Right renal cortex interstitium (tissue), 3 donors: Measurements from ENCODE around the gene TRIM71. TPM values are rescaled to one million over a fixed set of nuclear protein-coding genes. Genes with fewer than 3 reads are reported as not detected.
"Not testable (repeated sequence)": the region's sequence is repeated elsewhere in the genome, so short reads cannot be mapped to it uniquely, and the experiment has no call there.

Experiments
- DNase-seq, 3 donors: peaks; one replicate each; pipeline ENCODE4 v3.0.0-alpha.2; 2013; ENCODE audit warnings: low read depth in 3 of 3, low spot score in 2 of 3
- polyA plus RNA-seq, 3 donors: library from polyadenylated mRNA; unstranded; fragments of 120-200 nt; gene quantifications; one replicate each; pipeline ENCODE4 v1.2.1, GENCODE V29; 2013; ENCODE audit not compliant: insufficient read length in 3 of 3

TRIM71 gene
- 1 to 10 TPM; 6.0 to 7.4 (median 7.3) TPM for polyA plus RNA-seq

DNA sequence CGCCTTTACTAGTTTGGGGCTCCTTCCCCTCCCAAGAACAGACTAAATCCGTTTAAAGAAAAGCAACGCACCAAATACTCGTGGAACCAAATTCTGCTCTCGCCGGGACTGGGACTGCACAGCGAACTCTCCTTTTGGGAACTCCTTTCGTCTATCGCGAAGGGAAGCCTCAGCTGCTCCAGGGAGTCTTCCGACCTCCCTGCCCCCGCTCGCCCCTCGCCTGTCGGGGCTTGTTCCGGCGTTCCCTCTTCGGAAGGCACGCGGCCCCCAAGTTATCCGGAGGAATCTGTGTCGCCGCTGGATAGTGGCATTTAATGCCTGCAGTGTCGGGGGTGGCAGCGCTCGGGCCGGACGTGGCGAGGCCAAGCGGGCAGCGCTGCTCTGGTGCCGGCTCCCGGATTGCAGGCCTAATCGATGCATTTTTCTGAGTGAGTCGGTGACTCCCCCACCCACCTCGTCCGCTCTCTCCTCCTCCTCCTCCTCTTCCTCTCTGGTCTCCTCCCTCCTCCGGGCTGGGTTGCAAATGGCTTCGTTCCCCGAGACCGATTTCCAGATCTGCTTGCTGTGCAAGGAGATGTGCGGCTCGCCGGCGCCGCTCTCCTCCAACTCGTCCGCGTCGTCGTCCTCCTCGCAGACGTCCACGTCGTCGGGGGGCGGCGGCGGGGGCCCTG is at the start of gene TRIM71:
Gene TRIM71 (plus strand): TSS at position 440 of the 671 bp plus-strand sequence. CDS start 84 bp downstream, at position 524.
- DNase-seq, result no peak

DNA sequence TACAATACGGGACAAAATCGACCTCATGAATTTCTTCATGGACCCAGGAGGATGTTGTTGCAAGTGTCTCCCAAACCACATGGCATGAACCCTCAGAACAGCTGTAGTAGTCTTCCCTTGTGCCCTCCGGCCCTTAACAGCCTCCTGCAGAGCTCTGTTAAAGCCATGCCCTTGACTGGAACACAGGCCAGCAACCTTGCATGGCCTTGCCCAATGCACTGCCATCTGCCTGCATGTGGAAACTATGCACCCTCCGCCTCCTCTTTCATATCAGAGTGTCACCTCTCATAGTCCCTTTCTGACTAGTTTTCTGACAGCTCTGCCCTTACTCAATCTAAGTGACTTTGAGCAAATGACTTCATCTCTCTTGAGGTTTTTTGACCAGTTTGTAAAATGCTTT is 39.4 kb upstream of the TRIM71 start:
- no peak for DNase-seq

DNA sequence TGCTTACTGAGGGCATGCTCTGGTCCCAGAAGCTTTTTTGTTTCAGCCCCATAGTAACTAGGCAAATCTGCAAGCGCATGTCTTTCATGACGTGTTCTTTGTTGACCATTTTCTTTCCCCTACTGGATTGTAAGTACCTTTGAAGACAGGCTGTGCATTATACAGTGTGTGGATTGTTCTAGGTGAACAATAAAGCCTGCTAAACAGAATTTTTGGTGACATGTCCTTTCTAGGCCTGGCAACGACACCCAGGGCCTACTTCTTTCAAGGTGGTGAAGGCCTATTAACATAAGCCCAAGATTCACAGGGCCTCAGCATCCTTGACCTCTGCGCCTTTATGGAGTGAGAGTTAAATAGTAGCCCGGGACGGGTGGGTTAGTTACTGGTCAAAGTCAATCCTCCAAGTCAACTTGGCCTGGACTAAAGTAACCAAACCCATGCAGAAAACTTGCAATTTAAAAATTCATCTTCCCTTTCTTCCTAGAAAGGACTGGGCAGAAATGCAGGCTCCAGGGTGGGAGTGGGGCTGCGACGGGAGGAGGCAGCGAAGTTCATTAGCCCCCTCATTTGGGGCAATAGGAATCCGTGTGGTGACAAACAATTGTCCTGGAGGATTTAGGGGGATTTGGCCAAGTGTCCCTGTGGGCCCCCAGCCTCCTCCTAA is 37.6 kb upstream of the TRIM71 start:
- no peak for DNase-seq

DNA sequence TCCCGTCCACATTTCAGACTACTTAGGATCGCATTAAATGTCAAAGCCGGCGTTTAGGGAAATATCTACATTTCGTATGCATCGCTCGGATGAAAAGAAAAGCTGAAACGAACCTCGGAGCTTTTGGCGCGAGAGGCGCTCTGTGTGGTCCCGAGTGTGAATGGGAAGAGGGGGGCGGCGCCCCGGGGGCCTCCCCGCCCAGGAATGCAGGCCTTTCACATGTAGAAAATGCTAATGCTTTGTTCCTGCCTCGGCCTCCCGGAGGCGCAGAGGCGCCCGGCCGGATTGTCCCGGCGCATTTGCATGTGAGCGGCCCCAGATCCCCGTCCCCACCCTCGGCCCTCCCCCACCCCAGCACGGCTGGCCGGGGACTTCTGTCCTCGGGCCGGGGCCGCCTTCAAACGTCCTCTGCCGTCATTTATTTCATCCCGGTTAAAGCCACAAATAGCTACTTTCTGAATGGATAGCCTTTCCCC is 37.0 kb upstream of the TRIM71 start:
- peak; percentile 29 to 49 (median 46) for DNase-seq

DNA sequence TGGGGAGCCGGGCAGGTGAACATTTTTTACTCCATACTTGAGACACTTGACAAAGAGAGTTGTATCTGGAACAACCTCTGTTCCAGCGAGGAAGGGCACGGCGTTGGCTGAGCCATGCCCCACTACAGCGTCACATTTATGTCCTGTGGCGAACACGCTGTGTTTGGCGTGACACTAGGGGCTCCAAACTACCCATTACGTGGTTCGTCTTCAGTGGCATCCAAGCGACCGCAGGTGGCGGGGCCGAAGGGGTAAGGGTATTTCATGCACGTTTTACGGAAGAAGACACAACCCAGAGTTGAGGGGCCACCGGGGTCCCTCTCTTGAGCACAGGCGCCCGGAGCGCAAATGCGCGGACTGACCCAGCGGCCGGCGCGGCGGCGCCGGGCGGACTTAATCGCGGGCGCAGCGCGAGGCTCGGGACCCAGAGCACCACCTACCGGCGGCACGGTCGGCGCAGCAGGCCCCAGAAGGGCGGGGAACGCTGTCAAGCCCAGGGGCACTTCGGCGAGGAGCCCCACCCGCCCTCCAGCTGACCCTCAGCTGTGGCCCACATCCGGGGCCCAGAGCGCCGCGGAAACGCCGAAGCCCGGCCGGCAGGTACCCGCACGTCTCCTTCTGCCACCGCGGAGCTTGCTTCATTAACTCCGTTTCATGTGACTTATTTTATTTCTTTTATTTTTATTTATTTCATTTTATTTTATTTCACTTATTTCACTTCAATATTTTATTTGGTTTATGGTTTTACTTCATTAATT is 36.4 kb upstream of the TRIM71 start:
- peak; percentile 43 to 61 (median 55) for DNase-seq

DNA sequence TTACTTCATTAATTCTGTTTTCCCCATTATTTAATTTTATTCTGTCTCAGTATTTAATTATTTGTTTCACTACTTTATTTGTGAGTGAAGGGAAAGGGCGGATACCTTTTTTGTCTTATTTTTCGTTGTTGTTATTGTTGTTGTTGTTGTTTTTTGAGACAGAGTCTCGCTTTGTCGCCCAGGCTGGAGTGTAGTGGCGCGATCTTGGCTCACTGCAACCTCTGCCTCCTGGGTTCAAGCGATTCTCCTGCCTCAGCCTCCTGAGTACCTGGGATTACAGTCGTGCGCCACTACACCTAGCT is 35.9 kb upstream of the TRIM71 start:
- DNase-seq, result not testable (repeated sequence)

DNA sequence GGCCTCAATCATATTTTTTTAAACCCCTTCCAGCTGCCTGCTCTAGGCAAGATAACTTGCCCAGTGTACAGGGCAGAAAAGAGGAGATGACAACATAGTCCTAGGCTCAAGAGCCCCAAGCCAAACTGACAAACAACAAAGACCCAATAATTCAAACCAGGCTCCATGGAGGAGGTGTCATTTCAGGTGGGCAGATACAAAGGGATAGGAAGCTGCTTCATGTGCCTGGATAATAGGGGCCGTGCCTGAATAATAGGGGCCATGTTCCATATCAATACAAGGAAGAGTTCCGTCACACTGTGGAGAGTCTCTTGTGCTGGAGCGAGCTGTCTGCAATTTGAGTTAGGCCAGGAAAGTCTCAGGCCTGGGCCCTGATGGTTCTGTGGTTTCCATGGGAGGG is 35.4 kb upstream of the TRIM71 start:
- DNase-seq, result no peak

DNA sequence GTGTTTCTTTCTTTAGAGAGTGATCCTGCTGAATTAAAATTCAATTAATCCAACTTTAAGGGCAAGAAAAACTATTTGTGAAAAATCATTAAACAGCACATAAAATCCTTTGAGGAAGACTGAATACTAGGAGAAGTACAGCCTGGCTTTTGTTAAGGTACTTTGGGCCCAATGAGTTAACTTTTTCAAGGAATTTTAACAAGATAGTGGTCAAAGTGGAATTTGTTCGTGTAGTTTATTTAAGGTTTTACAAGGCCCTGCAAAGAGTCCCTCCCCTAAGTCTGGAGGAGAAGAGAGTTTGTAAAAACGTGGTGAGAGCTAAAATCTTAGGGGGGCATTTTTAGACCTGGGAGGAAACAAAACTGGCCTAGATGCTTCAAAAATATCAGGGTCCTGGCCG is 26.0 kb upstream of the TRIM71 start:
- no peak for DNase-seq

DNA sequence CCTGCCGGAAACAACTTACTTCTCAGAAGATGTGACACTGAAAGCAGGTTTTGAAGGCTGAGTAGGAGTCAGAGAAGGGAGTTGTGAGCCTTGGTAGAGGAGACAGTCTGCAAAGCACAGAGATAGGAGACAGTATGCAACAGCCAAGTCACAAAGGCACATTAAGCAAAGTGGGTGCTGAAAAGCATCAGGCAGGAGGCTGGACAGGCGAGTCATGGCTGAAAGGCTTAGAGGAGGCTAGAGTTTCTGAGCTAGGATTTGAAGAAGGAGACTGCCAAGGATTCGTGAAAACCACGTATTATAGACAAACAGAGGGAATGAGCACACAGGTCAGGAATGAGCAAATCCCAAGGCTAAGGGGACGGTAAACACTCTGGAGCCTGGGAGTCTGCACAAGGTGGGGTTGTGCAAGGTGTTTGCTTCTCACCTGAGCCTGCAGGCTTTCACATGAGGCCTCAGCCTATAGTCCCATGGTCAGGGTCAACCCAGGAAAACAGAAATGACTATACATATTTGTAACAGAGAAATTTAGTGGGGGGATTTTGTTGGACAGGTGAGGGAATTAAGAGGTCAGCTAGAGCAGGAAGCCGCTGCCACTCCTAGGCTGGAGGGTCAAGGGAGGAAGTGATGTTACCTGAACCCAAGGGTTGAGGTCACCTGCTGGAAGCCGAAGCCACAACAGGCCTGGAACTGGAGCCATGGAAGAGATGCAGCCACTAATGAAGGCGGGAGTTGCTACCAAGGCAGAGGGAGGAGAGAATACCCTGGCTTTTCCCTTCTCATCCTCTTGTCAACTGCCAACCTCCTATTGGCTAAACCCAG is 23.1 kb upstream of the TRIM71 start:
- no peak for DNase-seq

DNA sequence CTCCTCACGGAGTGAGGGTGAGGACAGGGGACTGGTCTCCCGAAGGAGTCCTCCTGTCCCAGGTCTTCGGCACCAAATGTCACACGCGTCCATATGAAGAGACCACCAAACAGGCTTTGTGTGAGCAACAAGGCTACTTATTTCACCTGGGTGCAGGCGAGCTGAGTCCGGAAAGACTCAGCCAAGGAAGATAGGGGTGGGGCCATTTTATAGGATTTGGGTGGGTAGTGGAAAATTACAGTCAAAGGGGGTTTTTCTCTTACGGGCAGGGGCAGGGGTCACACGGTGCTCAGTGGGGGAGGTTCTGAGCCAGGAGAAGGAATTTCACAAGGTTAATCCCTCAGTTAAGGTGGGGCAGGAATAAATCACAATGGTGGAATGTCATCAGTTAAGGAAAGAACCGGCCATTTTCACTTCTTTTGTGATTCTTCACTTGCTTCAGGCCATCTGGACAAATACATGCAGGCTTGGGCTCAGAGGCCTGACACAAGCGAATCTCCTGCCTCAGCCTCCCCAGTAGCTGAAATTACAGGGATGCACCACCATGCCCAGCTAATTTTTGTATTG is 21.3 kb upstream of the TRIM71 start:
- not testable (repeated sequence) for DNase-seq

DNA sequence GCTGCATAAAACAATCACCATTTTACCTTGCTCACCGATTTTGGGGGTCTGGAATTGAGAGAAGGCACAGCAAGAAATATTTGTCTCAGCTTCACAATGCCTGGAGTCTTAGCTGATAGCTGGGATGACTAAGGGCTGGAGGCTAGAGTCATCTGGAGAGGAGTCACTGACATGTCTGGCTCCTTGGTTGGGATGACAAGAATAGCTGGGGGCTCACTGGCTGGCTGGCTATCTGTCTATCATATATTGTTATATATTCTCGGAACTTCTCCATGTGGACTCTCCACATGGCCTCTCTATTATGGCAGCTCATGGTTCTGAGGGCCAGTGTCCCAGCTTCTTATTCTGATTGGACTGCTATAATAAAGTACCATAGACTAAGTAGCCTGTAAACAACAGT is 20.0 kb upstream of the TRIM71 start:
- DNase-seq, result no peak

DNA sequence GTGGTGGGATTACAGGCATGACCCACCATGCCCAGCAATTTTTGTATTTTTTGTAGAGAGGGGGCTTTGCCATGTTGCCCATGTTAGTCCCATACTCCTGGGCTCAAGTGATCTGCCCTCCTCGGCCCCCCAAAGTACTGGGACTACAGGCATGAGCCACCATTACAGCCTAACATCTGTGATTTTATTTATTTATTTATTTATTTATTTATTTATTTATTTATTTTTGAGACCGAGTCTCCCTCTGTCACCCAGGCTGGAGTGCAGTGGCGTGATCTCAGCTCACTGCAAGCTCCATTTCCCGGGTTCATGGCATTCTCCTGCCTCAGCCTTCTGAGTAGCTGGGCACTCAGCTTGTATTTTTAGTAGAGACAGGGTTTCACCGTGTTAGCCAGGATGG is 16.4 kb upstream of the TRIM71 start:
- DNase-seq, result not testable (repeated sequence)

DNA sequence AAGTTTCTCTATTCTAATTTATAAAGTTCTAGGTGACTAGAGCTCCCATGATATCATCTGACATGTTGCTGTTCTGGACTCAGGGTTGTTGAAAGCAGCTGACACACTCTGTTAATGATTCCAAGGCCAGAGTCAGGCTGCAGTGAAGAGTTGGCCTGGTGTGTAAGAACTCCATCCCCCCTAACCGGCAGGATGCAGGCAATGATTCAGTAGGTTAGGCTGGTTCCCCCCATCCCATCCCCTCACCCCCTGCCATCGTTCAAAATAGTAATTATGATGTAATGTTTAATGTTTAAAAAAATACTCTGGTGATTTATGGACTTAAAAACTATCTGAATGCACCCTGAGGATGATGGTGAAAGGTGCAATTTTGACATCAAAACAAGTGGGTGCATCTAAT is 4.6 kb upstream of the TRIM71 start:
- DNase-seq, result no peak

DNA sequence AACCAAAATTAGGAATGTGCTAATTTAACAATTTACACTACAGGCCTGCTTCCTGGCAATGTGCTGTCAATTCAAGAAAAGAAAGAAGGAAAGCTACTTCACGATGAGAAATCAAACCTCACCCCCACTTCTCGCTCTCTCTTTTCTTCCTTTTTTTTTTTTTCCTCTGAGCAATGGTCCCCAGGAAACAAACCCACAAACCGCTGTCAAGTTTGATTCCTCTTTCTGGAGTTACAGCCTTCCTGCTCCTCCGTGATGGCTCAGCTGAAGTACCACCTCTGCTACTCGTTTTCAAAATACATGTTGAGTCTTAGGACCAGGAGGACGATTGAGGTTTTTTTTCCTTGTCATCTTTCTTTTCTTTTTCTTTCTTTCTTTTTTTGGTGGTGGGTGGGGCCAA is 3.4 kb upstream of the TRIM71 start:
- DNase-seq, result no peak

DNA sequence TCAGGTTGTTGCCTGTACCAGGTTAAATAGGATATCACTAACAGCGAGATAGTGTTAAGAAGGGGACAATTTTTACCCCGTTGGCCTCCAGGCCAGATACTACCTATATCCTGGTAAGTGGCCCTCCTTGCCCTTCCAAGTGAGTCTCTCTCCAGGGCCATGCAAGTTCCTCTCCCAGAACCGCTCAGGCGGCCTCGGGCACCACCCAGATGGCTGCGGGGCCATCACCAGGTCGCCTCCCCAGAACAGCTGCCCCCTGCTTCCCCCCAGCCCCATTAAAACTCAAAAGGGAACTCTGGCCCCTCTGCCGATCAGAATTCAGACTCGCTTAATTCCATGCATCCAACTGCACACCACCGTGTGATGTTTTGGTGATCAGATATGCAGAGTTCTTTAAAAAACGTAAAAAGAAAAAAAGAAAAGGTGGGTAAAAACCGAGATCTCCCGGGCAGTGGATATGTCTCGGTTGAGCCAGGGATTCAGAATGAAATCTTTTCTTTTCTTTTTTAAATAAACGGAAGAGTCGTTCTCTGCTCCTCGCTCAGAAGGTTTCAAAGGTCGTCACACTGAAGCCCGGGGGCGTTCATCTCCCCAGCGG is 1.9 kb upstream of the TRIM71 start:
- DNase-seq, result no peak

DNA sequence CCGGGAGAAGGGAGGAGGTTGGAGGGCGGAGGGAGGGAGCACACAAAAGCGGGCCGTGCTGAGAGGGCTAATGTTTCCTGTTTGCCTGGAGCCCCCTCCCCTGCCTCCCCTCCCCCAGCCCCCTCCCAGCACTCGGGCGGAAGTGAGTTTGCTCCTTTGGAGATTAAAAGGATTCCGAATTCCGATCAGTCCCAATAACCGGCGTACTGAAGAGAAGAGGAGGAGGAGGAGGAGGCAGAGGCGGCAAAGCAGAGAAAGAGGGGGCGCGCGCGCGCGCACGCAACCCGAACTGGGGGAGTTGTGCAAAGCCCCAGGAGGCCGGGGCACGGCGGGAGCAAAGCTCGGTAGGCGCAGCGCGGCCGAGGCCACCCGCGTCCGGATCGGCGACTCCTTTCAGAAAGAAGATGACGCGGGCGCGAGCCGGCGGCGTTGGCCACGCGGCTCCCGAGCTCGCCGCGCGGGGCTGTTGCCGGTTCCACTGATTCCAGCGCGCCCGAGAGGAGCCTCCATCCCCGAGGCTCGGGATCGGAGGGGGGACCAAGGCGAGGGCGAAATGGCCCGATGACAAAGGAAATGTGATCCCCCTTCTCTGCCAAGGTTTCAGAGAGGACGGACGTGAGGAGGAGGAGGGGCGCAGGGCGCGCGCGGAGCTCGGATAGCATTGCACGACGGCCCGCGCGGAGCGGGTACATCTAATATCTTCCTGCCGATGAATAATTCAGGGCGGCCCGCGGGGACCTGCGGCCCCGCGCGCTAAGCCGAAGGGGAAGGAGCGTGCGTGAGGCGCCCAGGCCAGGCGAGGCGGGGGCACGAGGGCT is 1.1 kb upstream of the TRIM71 start:
- DNase-seq, result no peak

DNA sequence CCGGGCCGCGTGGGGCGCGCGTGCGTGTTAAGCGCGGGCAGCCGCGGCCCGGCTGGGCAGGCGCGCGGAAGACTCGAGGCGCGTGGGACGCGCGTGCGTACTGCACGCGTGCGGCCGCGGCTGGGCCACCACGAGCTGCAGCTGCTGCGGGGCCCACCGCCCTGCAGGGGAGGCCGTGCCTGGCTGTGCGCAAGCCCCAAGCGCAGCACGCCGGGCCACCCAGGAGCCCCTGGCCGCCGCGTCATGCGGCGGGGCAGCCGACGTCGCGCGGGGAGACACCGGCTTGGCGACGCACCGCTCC is 590 bp upstream of the TRIM71 start:
- no peak for DNase-seq

DNA sequence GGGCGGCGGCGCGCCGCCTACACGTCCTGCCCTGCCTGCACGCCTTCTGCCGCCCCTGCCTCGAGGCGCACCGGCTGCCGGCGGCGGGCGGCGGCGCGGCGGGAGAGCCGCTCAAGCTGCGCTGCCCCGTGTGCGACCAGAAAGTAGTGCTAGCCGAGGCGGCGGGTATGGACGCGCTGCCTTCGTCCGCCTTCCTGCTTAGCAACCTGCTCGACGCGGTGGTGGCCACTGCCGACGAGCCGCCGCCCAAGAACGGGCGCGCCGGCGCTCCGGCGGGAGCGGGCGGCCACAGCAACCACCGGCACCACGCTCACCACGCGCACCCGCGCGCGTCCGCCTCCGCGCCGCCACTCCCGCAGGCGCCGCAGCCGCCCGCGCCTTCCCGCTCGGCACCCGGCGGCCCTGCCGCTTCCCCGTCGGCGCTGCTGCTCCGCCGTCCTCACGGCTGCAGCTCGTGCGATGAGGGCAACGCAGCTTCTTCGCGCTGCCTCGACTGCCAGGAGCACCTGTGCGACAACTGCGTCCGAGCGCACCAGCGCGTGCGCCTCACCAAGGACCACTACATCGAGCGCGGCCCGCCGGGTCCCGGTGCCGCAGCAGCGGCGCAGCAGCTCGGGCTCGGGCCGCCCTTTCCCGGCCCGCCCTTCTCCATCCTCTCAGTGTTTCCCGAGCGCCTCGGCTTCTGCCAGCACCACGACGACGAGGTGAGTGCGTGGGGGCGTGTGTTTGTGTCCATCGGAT is 602 bp downstream of the TRIM71 start:
- DNase-seq, result no peak

DNA sequence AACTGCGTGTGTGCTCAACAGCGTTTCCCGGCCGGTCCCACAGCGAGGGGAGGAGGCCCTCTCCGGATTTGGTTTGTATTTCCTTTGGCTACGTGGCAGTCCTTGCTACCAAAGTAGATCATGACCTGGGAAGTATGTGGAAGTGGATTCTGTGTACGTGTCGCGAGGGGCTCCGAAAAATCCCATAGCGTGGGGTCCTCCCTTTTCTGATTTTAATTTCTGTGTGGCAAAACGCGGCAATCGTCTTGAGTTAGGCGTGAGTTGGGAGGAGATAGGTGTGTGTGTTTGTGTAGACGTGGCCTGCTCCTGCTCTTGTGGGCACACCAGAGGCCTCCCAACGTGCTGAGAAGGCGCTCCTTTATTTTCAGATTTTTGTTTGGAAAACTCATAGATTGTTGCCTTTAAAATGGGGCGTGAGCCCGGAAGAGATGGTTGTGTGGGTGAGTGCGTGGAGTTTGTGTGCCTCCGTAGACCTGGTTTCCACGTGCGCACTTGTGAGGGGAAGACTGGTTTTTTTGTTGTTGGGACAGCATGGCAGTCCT is 1.2 kb downstream of the TRIM71 start:
- DNase-seq, result no peak
